A673 (cell line): ENCODE results near the gene PJVK.

ENCODE experiments used
- CTCF ChIP-seq: fragments of 300-800, 200-600 bp; sonication (generic); conservative IDR thresholded peaks from 2 replicates; pipeline ENCODE4 v1.5.1; 2017; ENCODE audit warnings: low read depth, mild to moderate bottlenecking, antibody characterized with exemption, low read length, moderate library complexity, mixed read lengths
- EZH2 ChIP-seq: fragments of 200-600 bp; sonication (generic); IDR thresholded peaks from 2 replicates; pipeline ENCODE4 v1.6.1; 2017; ENCODE audit warnings: borderline replicate concordance, low read depth, mild to moderate bottlenecking, mixed read lengths, antibody characterized with exemption, low read length; ENCODE audit not compliant: poor library complexity, severe bottlenecking

- peak; percentile 84 for TF ChIP-seq CTCF
- no peak for TF ChIP-seq EZH2
Observed at GRCh38 chr2:178478439-178479274, 27.5 kb downstream of the PJVK start, which contains the start of gene FKBP7.
